ENCODE data around the gene RASA2.

The RASA2 gene

DNA sequence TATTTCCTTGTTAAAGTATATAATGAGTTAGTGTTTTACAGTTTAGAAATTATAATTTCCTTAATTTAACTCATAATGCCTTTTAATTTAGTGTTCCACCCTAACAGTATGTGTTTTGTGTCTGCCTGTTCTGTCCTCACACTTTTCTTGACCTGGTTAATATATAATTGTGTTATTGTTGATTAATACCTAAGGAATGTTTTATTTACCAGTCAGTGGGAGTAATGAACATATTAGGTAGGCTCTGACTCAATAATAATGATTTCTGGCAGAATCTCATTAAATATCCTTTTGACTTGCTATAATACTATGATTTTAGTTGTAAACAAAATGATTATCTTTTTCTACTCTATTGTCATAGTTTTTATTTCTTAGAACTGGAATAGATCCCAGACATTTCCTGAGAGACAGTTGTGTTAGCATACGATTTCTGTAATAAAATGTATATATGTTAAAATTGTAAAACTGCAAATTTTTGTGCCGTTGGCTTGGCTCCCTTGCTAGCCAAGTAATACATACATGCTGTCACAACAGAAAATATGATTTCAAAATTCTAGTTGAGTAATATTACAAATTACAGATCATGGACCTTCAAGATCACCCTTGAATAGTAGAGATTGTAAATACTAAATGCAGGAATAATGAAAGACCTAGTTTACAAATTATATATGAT, 51.9 kb downstream of the RASA2 start:
- no peak for DNase-seq

DNA sequence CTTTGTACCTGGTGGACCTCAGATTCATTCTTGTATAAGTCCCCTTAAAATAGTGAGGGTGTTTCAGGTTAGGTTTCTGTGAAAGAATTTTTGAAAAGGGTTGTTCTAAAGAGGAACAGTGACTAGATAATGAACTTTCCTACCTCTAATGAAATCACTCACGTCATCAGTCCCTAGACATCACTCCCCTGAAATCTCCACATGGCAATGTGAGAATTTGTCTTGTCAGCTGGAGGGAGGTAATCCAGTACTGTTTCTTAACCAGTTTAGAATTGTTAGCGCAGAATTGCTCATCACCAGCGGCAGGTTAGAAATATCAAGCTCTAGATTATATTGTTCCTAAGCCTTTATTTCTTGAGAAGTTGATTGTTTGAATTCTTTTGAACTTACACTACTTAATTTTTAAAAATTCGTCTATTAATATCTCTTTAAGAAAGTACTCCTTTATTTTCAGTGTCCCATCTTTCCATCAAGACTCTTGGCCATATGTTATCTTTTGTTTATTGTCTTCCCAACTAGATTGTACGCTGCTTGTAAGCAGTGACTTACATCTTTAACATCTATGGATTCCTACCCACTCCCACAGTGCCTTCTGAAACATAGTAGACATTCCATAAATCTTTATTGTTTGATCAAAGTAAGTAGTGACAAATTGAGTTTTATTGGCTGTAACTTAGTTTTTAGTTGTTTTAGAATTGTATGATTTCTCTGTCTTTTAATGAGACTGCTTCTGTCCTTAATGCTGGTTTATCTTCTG, 52.8 kb downstream of the RASA2 start:
- DNase-seq: no peak

DNA sequence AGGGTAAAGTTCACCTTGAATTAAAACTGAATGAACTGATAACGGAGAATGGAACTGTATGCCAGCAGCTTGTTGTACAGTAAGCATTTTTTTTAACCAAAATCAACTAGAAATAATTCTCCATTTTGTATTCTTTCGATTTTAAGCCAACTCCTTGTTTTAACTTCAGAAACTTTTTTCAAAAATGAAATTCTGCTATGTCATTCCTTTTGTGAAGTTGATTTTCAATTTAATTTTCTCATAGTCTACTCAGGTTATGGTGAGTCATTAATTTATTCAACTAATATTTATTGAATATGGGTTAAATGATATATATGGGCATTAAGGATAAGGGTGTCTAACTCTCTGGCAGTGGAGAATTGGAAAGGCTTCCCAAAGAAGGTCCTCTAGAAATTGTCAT, 53.7 kb downstream of the RASA2 start:
- DNase-seq: no peak

DNA sequence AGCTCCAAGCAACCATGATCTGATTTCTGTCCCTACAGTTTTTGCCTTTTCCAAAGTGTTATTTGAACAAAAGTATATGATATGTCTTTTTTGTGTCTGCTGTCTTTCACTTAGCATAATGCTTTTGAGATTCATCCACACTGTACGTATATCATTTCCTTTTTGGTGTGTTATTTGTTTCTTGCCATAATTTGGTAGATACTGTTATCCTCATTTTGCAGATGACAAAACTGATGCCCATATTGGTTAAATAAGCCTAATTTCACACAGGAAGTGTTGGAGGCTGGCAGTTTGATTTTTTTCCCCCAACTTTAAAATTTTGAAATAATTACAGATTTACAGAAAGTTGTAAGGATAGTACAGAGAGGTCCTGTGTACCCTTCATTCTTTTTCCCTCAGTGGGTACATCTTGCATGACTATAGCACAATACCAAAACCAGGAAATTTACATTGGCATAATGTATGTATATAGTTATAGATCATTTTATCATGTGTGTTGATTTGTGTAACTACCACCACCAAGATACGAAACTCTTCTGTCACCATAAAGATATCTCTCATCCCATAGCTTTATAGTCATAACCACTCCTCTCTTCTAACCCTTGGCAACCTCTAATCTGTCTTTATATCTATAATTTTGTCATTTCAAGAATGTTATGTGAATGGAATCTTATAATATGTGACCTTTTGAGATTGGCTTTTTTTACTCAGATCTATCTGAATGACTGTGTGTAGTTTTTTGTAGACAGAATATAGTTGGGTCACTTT, 55.6 kb downstream of the RASA2 start:
- no peak for DNase-seq

DNA sequence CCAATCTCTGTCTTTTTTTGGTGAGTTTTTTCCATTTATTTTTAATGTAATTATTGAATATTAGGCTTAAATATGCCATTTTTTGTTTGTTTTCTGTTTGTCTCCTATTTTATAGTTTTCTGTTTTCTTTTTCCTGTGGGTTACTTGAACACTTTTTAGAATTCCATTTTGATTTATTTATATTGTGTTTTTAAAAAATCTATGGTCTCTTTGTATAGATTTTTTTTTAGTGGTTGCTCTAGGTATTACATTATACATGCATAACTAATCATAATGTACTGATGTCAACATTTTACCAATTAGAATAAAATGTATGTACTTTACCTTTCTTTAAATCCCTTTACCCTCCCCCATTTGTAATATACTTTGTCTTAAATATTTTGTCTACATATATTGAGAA, 56.2 kb downstream of the RASA2 start:
- no peak for DNase-seq

DNA sequence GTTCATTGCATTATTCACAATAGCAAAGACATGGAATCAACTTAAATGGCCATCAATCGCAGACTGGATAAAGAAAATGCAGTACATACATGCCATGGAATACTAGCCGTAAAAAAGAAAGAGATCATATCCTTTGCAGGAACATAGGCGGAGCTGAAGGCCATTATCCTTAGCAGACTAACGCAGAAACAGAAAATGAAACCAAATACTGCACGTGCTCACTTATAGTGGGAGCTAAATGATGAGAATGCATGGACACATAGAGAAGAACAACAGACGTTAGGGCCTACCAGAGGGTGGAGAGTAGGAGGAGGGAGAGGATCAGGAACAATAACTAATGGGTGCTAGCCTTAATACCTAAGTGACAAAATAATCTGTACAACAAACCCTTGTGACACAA, 57.9 kb downstream of the RASA2 start:
- no peak for DNase-seq

DNA sequence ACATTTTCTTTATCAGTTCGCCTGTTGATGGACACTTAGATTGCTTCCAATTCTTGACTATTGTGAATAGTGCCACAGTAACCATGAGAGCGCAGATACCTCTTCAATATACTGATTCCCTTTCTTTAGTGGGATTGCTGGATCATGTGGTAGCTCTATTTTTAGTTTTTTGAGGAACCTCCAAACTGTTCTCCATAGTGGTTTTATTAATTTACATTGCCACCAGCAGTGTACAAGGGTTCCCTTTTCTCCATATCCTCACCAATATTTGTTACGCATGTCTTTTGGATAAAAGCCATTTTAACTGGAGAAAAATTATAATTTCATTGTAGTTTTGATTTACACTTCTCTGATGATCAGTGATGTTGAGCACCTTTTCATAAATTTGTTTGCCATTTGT, 59.3 kb downstream of the RASA2 start:
- no peak for DNase-seq

DNA sequence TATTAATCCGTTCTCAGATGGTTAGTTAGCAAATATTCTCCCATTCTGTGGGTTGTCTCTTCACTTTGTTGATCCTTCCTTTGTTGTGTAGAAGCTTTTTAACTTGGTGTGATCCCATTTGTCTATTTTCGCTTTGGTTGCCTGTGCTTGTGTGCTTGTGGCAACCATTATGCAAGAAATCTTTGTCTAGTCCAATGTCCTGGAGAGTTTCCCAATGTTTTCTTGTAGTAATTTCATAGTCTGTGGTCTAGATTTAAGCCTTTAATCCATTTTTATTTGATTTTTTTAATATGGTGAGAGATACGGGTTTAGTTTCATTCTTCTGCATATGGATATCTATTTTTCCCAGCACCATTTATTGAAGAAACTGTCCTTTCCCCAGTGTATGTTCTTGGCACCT, 59.8 kb downstream of the RASA2 start:
- DNase-seq: no peak

DNA sequence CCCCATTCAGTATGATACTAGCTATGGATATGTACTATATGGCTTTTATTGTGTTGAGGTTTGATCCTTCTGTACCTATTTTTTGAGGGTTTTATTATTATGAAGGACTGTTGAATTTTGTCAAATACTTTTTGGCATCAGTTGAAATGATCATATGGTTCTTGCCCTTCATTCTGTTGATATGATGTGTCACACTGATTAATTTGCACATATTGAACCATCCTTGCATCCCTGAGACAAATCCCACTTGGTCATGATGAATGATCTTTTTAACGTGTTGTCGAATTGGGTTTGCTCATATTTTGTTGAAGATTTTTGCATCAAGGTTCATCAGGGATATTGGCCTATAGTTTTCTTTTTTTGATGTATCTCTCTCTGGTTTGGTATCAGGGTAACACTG, 61.0 kb downstream of the RASA2 start:
- DNase-seq: no peak

DNA sequence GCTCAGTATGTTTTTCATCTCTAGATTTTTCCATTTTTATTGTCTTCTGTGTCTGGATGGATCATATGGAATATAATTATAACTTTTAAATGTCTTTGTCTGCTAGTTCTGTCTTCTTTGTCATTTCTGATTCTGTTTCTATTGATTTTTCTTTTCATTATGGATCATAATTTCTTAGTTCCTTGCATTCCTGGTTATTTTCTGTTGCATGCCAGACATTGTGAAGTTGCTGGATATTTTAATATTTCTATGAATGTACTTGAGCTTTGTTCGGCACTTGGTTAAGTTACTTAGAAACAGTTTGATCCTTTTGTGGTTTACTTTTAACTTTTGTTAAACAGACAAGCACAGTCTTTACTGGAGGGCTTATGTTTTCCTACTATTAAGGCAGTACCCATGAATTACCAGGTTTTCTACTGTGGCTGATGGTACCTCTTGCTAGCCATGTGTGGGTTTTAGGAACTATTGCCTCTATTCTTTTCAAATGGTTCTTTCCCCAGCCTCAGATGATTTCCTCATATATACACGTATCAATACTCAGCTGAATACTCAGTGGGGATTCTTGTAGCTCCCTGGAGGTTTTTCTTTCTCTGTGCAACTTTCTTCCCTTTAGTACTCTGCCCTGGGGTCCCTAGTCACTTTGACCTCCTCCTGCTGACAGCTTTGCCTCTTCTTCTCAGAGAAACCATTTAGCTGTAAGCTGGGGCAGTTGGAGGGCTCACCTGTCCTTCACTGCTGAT, 64.3 kb downstream of the RASA2 start:
- DNase-seq: no peak

DNA sequence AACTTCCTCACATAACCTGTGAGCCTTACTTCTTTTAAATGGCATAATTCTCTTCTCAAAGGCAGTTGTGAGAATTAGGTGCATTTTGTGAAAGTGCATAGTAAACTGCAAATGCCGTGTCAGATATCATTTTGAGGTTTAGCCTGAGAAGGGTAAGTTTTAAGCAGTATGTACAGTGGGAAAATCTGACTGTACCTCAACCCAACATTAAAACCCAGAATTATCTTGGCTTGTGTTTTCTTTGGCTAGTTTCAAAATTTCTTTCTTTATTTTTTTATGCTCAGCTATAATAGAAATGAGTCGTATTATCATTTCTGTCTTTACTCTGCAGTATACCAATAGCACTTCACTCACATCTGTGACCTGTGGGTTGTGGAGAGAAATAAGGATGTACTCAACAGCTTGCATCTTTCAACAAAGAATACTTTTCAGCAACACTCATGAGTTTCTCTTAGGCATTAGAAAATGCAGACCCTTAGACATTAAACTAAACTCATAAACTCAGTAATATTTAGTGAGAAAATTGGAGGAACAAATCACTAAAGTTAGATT, 65.7 kb downstream of the RASA2 start:
- no peak for DNase-seq

DNA sequence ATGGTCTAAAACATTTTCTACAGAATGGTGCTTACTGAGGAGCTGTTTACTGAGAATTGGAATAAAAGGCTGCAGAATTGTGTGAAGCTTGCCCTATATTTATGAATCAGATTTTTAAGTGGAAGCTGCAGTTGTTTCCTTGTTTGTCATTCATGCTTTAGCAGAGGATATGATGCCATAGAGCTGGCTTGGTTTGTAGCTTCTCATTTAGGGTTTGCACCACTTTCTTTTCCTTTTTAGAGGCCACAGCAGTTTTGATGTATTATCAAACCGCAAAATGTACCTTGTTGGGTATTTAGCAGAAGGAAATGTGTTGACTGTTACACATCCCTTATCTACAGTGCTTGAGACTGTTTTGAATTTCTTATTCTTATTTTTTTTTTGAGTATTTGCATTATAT, 66.2 kb downstream of the RASA2 start:
- no peak for DNase-seq

DNA sequence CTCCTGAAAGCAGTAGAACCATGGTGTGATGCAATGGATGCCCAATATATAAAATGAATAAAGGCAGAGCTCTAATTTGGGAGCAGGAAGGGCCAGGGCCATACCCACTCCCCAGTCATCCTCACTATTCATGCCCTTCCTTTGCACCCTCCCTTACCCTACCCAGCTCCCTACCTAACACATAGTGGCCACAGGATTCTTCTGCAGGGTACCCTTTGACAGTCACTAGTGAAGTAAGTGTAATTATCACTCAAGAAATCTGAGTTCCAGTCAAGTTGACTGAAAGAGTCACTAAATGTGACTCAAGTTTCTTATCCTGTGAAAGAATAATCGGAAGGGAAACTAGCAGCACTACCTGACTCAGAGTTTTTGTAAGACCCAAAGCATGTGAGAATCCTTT, 69.2 kb downstream of the RASA2 start:
- DNase-seq: no peak

DNA sequence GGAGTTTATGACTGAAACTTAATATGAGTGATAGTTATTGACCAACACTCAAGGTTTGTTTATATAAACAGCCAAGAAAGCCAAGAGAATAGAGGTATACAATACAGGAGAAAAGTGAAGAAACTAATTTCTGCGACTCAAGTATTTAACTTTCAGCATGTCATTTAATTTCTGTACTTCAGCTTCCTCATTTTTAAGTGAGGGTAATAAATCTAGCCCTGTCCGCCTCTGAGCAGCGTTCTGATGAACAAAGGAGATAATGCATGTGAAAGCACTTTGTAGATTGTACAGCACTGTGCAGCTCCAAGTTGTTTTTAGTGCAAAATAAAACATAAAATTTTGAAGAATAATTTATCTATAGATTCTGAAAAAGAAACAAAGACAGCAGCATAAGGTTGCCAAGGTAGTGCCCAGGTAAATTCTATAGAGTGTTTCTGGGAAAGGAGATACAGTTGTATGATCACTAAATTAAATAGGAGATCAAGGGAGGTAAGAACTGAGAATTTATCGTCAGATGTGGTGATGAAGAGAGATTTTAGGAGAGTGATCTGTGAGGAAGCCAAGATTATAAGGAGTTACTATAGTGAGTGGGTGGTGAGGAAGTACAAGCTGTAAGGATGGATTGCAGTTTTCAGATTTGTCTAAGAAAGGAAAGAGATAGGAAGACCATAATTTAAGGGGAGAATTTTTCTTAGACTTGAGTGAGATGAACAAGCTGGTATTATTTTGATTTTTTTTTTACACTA, 71.3 kb downstream of the RASA2 start:
- no peak for DNase-seq

DNA sequence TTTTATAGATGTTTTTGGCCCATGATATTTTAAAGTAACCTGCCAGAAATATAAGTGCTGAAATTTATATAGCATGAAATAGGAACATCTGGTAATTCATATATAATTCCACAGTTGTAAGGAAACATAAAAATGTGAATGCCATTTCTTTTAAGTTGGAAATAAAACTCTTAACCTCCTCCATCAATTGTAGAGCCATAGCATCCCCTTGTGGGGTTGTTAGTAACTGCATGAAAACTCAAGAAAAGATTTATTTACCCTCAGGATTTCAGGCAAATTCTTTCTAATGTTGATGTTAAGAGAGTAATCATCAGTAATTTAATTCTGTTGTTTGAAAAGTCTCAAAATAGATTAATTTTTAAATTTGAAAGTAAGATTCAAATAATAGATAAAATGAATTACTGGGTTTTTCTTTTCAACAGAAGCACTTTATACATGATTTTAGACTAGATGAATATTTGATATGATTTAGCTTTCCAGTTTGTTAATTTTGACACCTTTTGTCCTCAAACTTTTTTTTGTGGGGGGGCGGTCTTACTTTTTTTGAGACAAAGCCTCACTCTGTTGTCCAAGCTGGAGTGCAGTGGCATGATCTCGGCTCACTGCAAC, 74.7 kb downstream of the RASA2 start:
- peak in 1 of 2 experiments; percentile 64 for DNase-seq

DNA sequence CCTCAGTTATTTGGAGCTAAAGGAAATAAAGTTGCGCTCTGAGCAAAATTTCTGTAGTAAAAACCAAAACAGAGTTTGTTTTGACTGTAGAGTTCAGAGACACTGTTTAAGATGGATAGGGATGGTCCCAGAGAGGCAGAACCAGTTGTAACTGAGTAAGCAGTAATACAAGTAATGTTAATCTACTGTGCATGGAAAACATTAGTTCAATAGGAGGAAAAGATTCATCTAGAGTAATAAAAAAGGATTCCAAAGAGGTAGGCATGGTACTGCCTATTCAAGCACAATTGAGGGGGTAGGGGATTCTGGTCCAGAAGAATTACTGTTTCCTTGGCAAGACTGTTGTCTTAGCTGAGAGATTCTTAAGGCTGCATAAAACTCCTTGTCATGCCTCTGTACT, 77.4 kb downstream of the RASA2 start:
- no peak for DNase-seq

DNA sequence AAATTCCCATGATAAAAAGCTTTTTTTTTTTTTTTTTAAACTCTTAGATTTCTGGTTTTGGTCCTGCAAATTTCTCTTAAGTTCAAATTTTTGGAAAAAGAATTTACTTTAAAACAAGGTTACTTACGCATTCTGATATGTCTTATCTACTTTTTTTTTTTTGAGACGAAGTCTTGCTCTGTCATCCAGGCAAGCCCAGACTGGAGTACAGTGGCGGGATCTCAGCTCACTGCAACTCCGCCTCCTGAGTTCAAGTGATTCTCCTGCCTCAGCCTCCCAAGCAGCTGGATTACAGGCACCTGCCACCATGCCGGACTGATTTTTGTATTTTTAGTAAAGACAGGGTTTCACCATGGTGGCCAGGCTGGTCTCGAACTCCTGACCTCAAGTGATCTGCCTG, 83.2 kb downstream of the RASA2 start:
- DNase-seq: no peak

DNA sequence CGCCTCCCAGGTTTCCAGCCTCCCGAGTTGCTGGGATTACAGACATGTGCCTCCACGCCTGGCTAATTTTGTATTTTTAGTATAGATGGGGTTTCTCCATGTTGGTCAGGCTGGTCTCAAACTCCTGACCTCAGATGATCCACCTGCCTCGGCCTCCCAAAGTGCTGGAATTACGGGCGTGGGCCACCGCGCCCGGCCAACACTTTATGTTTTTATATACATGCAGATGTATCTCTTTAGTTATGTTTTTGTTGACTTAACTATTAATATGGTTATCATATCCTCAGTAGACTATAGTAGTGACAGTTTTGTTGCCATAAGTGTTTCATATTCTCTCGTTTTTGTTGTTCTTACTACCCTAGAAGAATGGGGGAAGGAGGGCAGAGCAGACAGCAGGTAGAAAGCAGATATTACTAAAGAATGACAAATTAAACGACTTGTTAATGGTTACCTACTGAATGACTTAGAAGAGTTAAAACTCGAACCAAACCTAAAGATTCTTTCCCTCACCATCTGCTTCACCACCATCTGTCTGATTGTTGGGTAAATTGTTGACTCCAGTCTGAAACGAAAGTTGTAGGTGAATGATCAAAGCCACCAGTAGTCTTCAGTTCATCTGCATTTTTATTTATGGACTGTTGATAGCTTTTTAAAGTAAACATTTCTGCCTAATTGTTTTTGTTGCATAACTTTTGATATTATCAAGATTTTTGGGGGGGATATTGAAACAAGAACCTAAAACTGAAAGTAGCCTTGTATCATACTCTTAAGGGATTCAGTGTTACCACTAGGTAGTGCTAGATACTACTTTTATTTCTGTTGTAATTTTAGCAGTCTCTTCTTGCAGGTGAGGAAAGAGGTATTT, 89.3 kb downstream of the RASA2 start:
- peak in 1 of 2 experiments; percentile 47 for DNase-seq

DNA sequence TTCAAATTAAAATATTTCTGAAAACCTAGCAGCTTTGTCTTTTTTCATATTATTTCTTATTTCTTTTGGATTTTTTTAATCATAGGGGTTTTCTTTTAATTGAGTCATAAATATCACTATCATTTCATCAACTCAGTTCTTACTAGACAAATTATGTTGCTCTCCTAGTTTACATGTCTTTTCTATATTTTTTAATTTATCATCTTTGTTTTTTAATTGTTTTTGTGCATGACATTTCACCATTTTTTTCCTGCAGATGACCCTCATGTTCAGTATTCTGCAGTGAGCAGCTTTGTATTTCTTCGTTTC, 89.9 kb downstream of the RASA2 start:
- no peak for DNase-seq

DNA sequence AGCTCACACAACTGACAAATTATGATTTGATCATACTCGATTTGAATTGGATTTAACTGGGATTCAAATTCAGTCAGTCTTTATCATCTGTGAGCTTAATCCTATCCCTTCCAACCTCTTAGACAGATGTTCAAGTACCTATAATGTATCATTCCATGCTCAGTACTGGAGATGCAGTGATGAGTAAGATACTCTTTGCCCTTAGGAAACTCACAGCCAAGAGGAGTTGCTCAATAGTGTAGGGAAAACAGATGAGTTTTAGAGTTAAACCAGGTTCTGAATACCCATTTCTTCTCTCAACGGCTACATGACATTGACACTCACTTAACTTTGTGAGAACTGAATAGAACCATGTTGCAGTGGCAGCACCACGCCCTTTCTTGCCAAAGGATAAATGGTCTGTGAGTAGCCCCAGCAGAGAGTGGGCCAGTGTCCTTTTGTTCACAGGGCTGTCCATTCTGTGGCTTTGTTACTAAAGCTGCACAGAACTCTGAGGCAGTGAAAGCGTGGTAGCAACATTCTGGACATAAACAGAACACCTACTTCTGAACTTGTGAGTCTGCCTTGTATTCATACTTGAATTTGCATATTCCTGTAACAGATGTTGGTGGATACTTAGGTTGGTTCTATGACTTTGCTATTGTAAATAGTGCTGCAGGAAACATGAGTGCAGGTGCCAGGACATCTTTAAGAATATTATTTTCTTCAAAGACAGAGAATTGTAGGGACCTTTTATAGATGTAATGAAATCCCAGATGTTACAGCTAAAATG, 91.6 kb downstream of the RASA2 start:
- DNase-seq: no peak

All from SW 1271 (cell line).